Stomach (tissue), 9 donors: ENCODE measurements around the gene GYPE. TPM values are rescaled to one million over a fixed set of nuclear protein-coding genes. Genes with fewer than 3 reads are reported as not detected.
"Not testable (repeated sequence)": the region's sequence is repeated elsewhere in the genome, so short reads cannot be mapped to it uniquely, and the experiment has no call there.

ENCODE experiments used
- DNase-seq, 2 donors: peaks; one replicate each; pipeline versions ENCODE4 v3.0.0 to v3.0.0-alpha.2; 2013 to 2019
- H3K27ac ChIP-seq, 5 donors: fragments of 200-600 bp in 4 of 5; sonication (generic) in 4 of 5; one replicate each; pipeline ENCODE4 v1.5.1; 2013 to 2019; ENCODE audit warnings: mild to moderate bottlenecking in 1 of 5, moderate library complexity in 1 of 5
- H3K27me3 ChIP-seq, 3 donors: fragments of 200-600 bp; sonication (generic); one replicate each; pipeline ENCODE4 v1.5.1; 2017 to 2019; ENCODE audit warnings: mixed run types in 1 of 3
- H3K36me3 ChIP-seq, 4 donors: fragments of 200-600 bp; sonication (generic); 1 replicate in 3 of 4; 2 replicates in 1 of 4; pipeline ENCODE4 v1.5.1; 2016 to 2019
- H3K4me1 ChIP-seq, 4 donors: fragments of 200-600 bp; sonication (generic); one replicate each; pipeline ENCODE4 v1.5.1; 2016 to 2019
- H3K4me3 ChIP-seq, 4 donors: fragments of 200-600 bp; sonication (generic) in 3 of 4; one replicate each; pipeline ENCODE4 v1.5.1; 2016 to 2019; ENCODE audit warnings: mild to moderate bottlenecking in 1 of 4
- H3K9me3 ChIP-seq, 4 donors: fragments of 200-600 bp; sonication (generic); one replicate each; pipeline ENCODE4 v1.5.1; 2016 to 2019
- CTCF ChIP-seq, 7 experiments: fragments of 450-650 bp in 4 of 7; fragments of 200-600 bp in 3 of 7; sonication (generic) in 3 of 7; IDR thresholded peaks; one replicate each; pipeline ENCODE4 v1.5.1; 2016 to 2019; ENCODE audit warnings: antibody characterized with exemption in 7 of 7, control low read depth in 2 of 7, mild to moderate bottlenecking in 1 of 7
- EP300 ChIP-seq: sonication (generic); formaldehyde crosslinking; IDR thresholded peaks from one replicate; pipeline ENCODE4 v1.6.1; 2017; ENCODE audit warnings: antibody characterized with exemption
- POLR2A ChIP-seq, 4 donors: fragments of 450-650 bp; IDR thresholded peaks; one replicate each; pipeline ENCODE4 v1.6.1; 2016; ENCODE audit warnings: antibody characterized with exemption in 4 of 4, control low read depth in 2 of 4, mild to moderate bottlenecking in 1 of 4, moderate library complexity in 1 of 4
- POLR2AphosphoS5 ChIP-seq, 3 donors: sonication (generic); formaldehyde crosslinking; IDR thresholded peaks; one replicate each; pipeline ENCODE4 v1.6.1; 2016; ENCODE audit warnings: antibody characterized with exemption in 3 of 3
- WGBS, 5 donors: extraction: QIAGEN DNeasy Blood & Tissue Kit in 3 of 5; methylation state at CpG; one replicate each; pipeline versions ENCODE4 v1.1.5 to v1.1.7; 2013 to 2018; 5-methylcytosine and 5-hydroxymethylcytosine counted together
- intact Hi-C: fragments of 100-400 bp; cut with DNase I; formaldehyde crosslinking; loops from one replicate; pipeline ENCODE4 v1.15.1; 2023; ENCODE audit warnings: low total_unique reads
- polyA plus RNA-seq, 3 donors: library from polyadenylated mRNA; stranded (reverse); fragments of 200-250 nt; gene quantifications; one replicate each; pipeline ENCODE4 v1.2.3, GENCODE V29; 2013
- total RNA-seq, 5 donors: library from RNA; depleted of rRNA; stranded (reverse); fragments of >200 nt; gene quantifications; one replicate each; pipeline versions ENCODE4 v1.1.0 to v1.2.3, GENCODE V29; 2014 to 2016
- donor health status: healthy with polysubstance abuse.
- donor health status: Bipolar disorder and iron deficiency.
- donor health status: healthy.

Gene GYPE
- total and polyA plus RNA-seq, 8 donors, result 0.53 to 1.8 (median 0.96) TPM; not detected in 4

GRCh38 chr4:143921181-143921580 is 15.8 kb upstream of the GYPE start:
- H3K27ac ChIP-seq, result no peak overlapping the region
- WGBS, 5 donors, result 65 to 87% (median 81%) methylated on average over 6 of the region's 6 CpGs
- TF ChIP-seq EP300 (no peak), POLR2AphosphoS5 (IDR thresholded peaks at IDR 0.05) (no peak), POLR2A (IDR thresholded peaks at IDR 0.05) (no peak), CTCF (IDR thresholded peaks at IDR 0.05) (no peak)
- DNase-seq, result no peak
- H3K4me1 ChIP-seq, result no peaks in the 10 kb centered on the region
- no peaks in the 10 kb centered on the region for H3K9me3 ChIP-seq
- no peaks in the 10 kb centered on the region for H3K27me3 ChIP-seq
- H3K36me3 ChIP-seq, result no peaks in the 10 kb centered on the region
- H3K4me3 ChIP-seq, result no peak overlapping the region
- intact Hi-C loops, result no loop called here

- H3K4me1 ChIP-seq, intact Hi-C loops, H3K9me3 ChIP-seq, DNase-seq, H3K27ac ChIP-seq, H3K4me3 ChIP-seq, H3K27me3 ChIP-seq, H3K36me3 ChIP-seq: not testable (repeated sequence)
- 90 to 97% (median 94%) methylated on average over 4 to 5 of the region's 5 CpGs for WGBS, 5 donors
Observed at GRCh38 chr4:143916485-143916884, 11.1 kb upstream of the GYPE start.

- H3K4me1 ChIP-seq, H3K36me3 ChIP-seq, DNase-seq, H3K27me3 ChIP-seq, H3K9me3 ChIP-seq, intact Hi-C loops: not testable (repeated sequence)
- peak overlapping the region; percentile 34 to 41 (median 38) for H3K4me3 ChIP-seq
- peak overlapping the region in 2 of 5 donors; percentile 34 to 70 for H3K27ac ChIP-seq
- 57 to 86% (median 81%) methylated on average over 1 to 2 of the region's 2 CpGs for WGBS, 5 donors
Observed at GRCh38 chr4:143912478-143912877, 7.1 kb upstream of the GYPE start.

- intact Hi-C loops, result not testable (repeated sequence)
- DNase-seq, result peak; percentile 26 to 66
- H3K4me3 ChIP-seq, result peak overlapping the region; percentile 34 to 41 (median 38)
Observed at GRCh38 chr4:143911528-143912417, 6.4 kb upstream of the GYPE start.

GRCh38 chr4:143910906-143911305 is 5.5 kb upstream of the GYPE start:
- H3K9me3 ChIP-seq, intact Hi-C loops, H3K27me3 ChIP-seq, H3K4me1 ChIP-seq, H3K27ac ChIP-seq, DNase-seq, H3K36me3 ChIP-seq: not testable (repeated sequence)
- WGBS, 5 donors, result 66 to 77% (median 70%) methylated on average over 2 of the region's 2 CpGs
- peak overlapping the region in 3 of 4 donors; percentile 9 to 34 (median 11) for H3K4me3 ChIP-seq

More at GRCh38 chr4:143911528-143912417, 6.4 kb upstream of the GYPE start:
- not testable (repeated sequence) for H3K36me3 ChIP-seq, H3K27me3 ChIP-seq, H3K4me1 ChIP-seq, H3K9me3 ChIP-seq
- H3K27ac ChIP-seq, result peak overlapping the region; percentile 23 to 70 (median 34)
- 15 to 46% (median 24%) methylated on average over 52 to 59 of the region's 59 CpGs for WGBS, 5 donors

GRCh38 chr4:143907811-143908210 is 2.5 kb upstream of the GYPE start:
- H3K4me1 ChIP-seq, intact Hi-C loops: not testable (repeated sequence)
- DNase-seq, result peak in 1 of 2 donors; percentile 51

GRCh38 chr4:143904431-143904830 is 928 bp downstream of the GYPE start:
- H3K4me3 ChIP-seq, H3K27ac ChIP-seq, H3K27me3 ChIP-seq, H3K4me1 ChIP-seq, H3K36me3 ChIP-seq, H3K9me3 ChIP-seq, DNase-seq, intact Hi-C loops: not testable (repeated sequence)

More at GRCh38 chr4:143907811-143908210, 2.5 kb upstream of the GYPE start:
- not testable (repeated sequence) for H3K4me3 ChIP-seq, H3K9me3 ChIP-seq, H3K27ac ChIP-seq, H3K27me3 ChIP-seq, H3K36me3 ChIP-seq
- 7 to 17% (median 12%) methylated on average over 3 of the region's 3 CpGs for WGBS, 5 donors
- peak in 1 of 7 experiments; percentile 32 for TF ChIP-seq CTCF (IDR thresholded peaks at IDR 0.05)

GRCh38 chr4:143890323-143890722 is 15.0 kb downstream of the GYPE start:
- not testable (repeated sequence) for H3K27me3 ChIP-seq, H3K36me3 ChIP-seq
- 67 to 77% (median 73%) methylated on average over 4 of the region's 4 CpGs for WGBS, 5 donors

GRCh38 chr4:143888189-143888588 is 17.2 kb downstream of the GYPE start:
- H3K9me3 ChIP-seq, H3K36me3 ChIP-seq, H3K4me3 ChIP-seq, H3K4me1 ChIP-seq, H3K27ac ChIP-seq, DNase-seq, H3K27me3 ChIP-seq, intact Hi-C loops: not testable (repeated sequence)
- WGBS, 5 donors, result 0% methylated on average over 1 of the region's 3 CpGs; no CpG with 5 or more reads in 4 of the 5 donors

More at GRCh38 chr4:143890323-143890722, 15.0 kb downstream of the GYPE start:
- H3K4me1 ChIP-seq, intact Hi-C loops, DNase-seq, H3K9me3 ChIP-seq, H3K4me3 ChIP-seq, H3K27ac ChIP-seq: not testable (repeated sequence)

- H3K36me3 ChIP-seq, intact Hi-C loops, H3K4me1 ChIP-seq: not testable (repeated sequence)
Observed at GRCh38 chr4:143884965-143885364, 20.4 kb downstream of the GYPE start.

More at GRCh38 chr4:143884965-143885364, 20.4 kb downstream of the GYPE start:
- H3K4me3 ChIP-seq, H3K9me3 ChIP-seq, H3K27ac ChIP-seq, H3K27me3 ChIP-seq, DNase-seq: not testable (repeated sequence)
